Gastrocnemius medialis (tissue), 4 donors: ENCODE data around the gene DKK2. TPM values are rescaled to one million over a fixed set of nuclear protein-coding genes. Genes with fewer than 3 reads are reported as not detected.

ENCODE experiments used
- ATAC-seq, 2 donors: fragments of 150-250 bp; one replicate each; pipeline ENCODE4 v1.9.1; 2016
- DNase-seq, 2 donors: peaks; one replicate each; pipeline ENCODE4 v3.0.0-alpha.2; 2019
- H3K27ac ChIP-seq, 4 donors: fragments of 200-600 bp; sonication (generic); 1 replicate in 1 of 4; 2 replicates in 3 of 4; pipeline ENCODE4 v1.5.1; 2016 to 2018; ENCODE audit warnings: mild to moderate bottlenecking in 2 of 4, moderate library complexity in 1 of 4
- H3K27me3 ChIP-seq, 3 donors: fragments of 200-600 bp; sonication (generic) in 2 of 3; 1 replicate in 1 of 3; 2 replicates in 2 of 3; pipeline versions ENCODE4 v1.5.1 to v1.6.0; 2016 to 2019; ENCODE audit warnings: mild to moderate bottlenecking in 1 of 3, moderate library complexity in 1 of 3
- H3K36me3 ChIP-seq, 2 donors: fragments of 200-600 bp; sonication (generic) in 1 of 2; one replicate each; pipeline ENCODE4 v1.5.1; 2017 to 2018
- H3K4me1 ChIP-seq, 2 donors: fragments of 200-600 bp; sonication (generic) in 1 of 2; one replicate each; pipeline ENCODE4 v1.5.1; 2016 to 2017; ENCODE audit warnings: mild to moderate bottlenecking in 2 of 2
- H3K4me3 ChIP-seq, 4 donors: fragments of 200-600 bp; sonication (generic) in 3 of 4; 1 replicate in 1 of 4; 2 replicates in 3 of 4; pipeline ENCODE4 v1.5.1; 2016 to 2019; ENCODE audit warnings: mild to moderate bottlenecking in 2 of 4
- H3K9me3 ChIP-seq, 3 donors: fragments of 200-600 bp; sonication (generic) in 2 of 3; 1 replicate in 1 of 3; 2 replicates in 2 of 3; pipeline ENCODE4 v1.5.1; 2016 to 2019
- POLR2A ChIP-seq, 2 donors: fragments of 450-650 bp; IDR thresholded peaks; one replicate each; pipeline ENCODE4 v1.6.1; 2017; ENCODE audit warnings: antibody characterized with exemption in 2 of 2, mild to moderate bottlenecking in 2 of 2, moderate library complexity in 2 of 2
- in situ Hi-C, 4 donors: fragments of 200-750 bp; cut with MboI; loops; one replicate each; pipeline versions ENCODE4 v1.15.0 to v1.8.0; 2017; ENCODE audit warnings: low sequenced_read_pairs in 4 of 4
- intact Hi-C: fragments of 100-400 bp; cut with DNase I; formaldehyde crosslinking; loops from one replicate; pipeline ENCODE4 v1.15.1; 2023; ENCODE audit warnings: low total_unique reads
- total RNA-seq, 4 donors: library from RNA; depleted of rRNA; stranded (reverse); fragments of >200 nt; gene quantifications; one replicate each; pipeline versions ENCODE4 v1.1.0 to v1.2.3, GENCODE V29; 2016
- TF ChIP-seq, protein P1 (sequence below), 5 experiments: fragments of 450-650 bp in 3 of 5; fragments of 200-600 bp in 2 of 5; sonication (generic) in 2 of 5; IDR thresholded peaks in 4 of 5; conservative IDR thresholded peaks in 1 of 5; 1 replicate in 4 of 5; 2 replicates in 1 of 5; pipeline ENCODE4 v1.5.1; 2016 to 2019; ENCODE audit warnings: antibody characterized with exemption in 5 of 5, mild to moderate bottlenecking in 3 of 5, moderate library complexity in 3 of 5

The DKK2 gene
- total RNA-seq, 4 donors from 2014 or later = 0.52 to 1.2 (median 0.64) TPM; not detected in 1

DNA sequence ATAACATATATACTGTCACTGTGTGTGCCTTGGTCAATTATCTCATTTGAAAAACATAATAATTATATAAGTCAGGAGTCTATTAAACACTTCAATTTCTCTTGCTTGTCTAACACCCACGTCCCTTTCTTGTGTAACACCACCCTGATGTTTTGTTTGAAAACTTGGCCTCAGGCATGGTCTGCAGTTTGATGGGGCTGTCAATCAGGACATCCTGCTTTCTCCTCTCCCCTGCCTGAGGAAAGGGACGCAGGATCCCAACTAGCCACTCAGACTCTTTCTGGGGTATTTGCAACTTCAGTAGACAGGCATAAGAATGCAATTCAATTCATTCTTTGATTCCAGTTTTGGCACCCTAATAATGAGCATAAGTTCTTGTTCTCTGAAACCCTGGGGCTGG lies 48.8 kb downstream of the DKK2 start:
- Histone ChIP-seq H3K36me3 (no peaks in the 10 kb centered on the region), H3K4me1 (no peaks in the 10 kb centered on the region), H3K9me3 (no peaks in the 10 kb centered on the region), H3K27ac (no peak overlapping the region), H3K4me3 (no peak overlapping the region), H3K27me3 (no peaks in the 10 kb centered on the region)
- DNase-seq = no peak
- ATAC-seq = no peak
- TF ChIP-seq, protein P1, sequence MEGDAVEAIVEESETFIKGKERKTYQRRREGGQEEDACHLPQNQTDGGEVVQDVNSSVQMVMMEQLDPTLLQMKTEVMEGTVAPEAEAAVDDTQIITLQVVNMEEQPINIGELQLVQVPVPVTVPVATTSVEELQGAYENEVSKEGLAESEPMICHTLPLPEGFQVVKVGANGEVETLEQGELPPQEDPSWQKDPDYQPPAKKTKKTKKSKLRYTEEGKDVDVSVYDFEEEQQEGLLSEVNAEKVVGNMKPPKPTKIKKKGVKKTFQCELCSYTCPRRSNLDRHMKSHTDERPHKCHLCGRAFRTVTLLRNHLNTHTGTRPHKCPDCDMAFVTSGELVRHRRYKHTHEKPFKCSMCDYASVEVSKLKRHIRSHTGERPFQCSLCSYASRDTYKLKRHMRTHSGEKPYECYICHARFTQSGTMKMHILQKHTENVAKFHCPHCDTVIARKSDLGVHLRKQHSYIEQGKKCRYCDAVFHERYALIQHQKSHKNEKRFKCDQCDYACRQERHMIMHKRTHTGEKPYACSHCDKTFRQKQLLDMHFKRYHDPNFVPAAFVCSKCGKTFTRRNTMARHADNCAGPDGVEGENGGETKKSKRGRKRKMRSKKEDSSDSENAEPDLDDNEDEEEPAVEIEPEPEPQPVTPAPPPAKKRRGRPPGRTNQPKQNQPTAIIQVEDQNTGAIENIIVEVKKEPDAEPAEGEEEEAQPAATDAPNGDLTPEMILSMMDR (IDR thresholded peaks at IDR 0.05 in 4 of 5, conservative IDR thresholded peaks at IDR 0.05 in 1 of 5) = no peak
- TF ChIP-seq POLR2A (IDR thresholded peaks at IDR 0.05) = no peak
- intact Hi-C loops (no loop called here), in situ Hi-C loops (no loop called here)

DNA sequence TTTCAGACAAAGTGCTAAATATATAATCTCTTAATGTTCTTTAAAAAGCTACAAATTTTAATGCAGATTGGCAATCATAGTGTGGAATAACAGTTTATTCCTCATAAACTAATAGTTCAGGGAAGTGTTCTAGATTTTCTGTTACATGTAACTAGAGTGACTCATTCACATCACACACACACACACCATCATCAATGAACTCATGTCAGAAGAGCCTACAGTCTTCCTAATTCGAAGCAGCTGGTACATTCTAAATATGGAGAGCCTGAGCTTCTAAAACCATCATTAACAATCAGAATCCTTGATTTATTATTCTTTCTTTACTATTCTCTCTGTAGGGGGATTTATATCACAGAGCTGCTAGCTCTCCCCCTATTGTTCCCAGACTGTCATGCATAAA lies 49.6 kb downstream of the DKK2 start:
- in situ Hi-C loops (no loop called here), intact Hi-C loops (no loop called here)
- Histone ChIP-seq H3K4me3 (no peak overlapping the region), H3K27ac (no peak overlapping the region), H3K4me1 (no peaks in the 10 kb centered on the region), H3K36me3 (no peaks in the 10 kb centered on the region), H3K9me3 (no peaks in the 10 kb centered on the region), H3K27me3 (no peaks in the 10 kb centered on the region)
- TF ChIP-seq POLR2A (IDR thresholded peaks at IDR 0.05) = no peak
- TF ChIP-seq, protein P1 (IDR thresholded peaks at IDR 0.05 in 4 of 5, conservative IDR thresholded peaks at IDR 0.05 in 1 of 5) = no peak
- ATAC-seq (no peak), DNase-seq (no peak)

GRCh38 chr4:106985830-106986229 lies 50.3 kb downstream of the DKK2 start:
- no peak for TF ChIP-seq POLR2A (IDR thresholded peaks at IDR 0.05)
- TF ChIP-seq, protein P1 (IDR thresholded peaks at IDR 0.05 in 4 of 5, conservative IDR thresholded peaks at IDR 0.05 in 1 of 5) = no peak
- Histone ChIP-seq H3K4me1 (no peaks in the 10 kb centered on the region), H3K36me3 (no peaks in the 10 kb centered on the region), H3K27me3 (no peaks in the 10 kb centered on the region), H3K4me3 (no peak overlapping the region), H3K27ac (no peak overlapping the region), H3K9me3 (no peaks in the 10 kb centered on the region)
- in situ Hi-C loops = no loop called here
- no peak for ATAC-seq
- intact Hi-C loops = no loop called here
- no peak for DNase-seq

GRCh38 chr4:106982711-106983211 lies 53.4 kb downstream of the DKK2 start:
- intact Hi-C loops (no loop called here), in situ Hi-C loops (no loop called here)
- Histone ChIP-seq H3K4me1 (no peaks in the 10 kb centered on the region), H3K36me3 (no peaks in the 10 kb centered on the region), H3K9me3 (no peaks in the 10 kb centered on the region), H3K27ac (no peak overlapping the region), H3K27me3 (no peaks in the 10 kb centered on the region), H3K4me3 (no peak overlapping the region)
- TF ChIP-seq, protein P1 (IDR thresholded peaks at IDR 0.05 in 4 of 5, conservative IDR thresholded peaks at IDR 0.05 in 1 of 5) = no peak
- no peak for TF ChIP-seq POLR2A (IDR thresholded peaks at IDR 0.05)
- ATAC-seq (no peak), DNase-seq (no peak)

- in situ Hi-C loops = no loop called here
These were observed 54.7 kb downstream of the DKK2 start for GRCh38 chr4:106981431-106981830.

More at GRCh38 chr4:106981431-106981830, 54.7 kb downstream of the DKK2 start:
- DNase-seq (no peak), ATAC-seq (no peak)
- no peaks in the 10 kb centered on the region for H3K27me3 ChIP-seq
- H3K4me3 ChIP-seq = no peak overlapping the region
- no peaks in the 10 kb centered on the region for H3K36me3 ChIP-seq
- TF ChIP-seq, protein P1 (IDR thresholded peaks at IDR 0.05 in 4 of 5, conservative IDR thresholded peaks at IDR 0.05 in 1 of 5) = no peak
- no peak for TF ChIP-seq POLR2A (IDR thresholded peaks at IDR 0.05)
- no peaks in the 10 kb centered on the region for H3K4me1 ChIP-seq
- H3K9me3 ChIP-seq = no peaks in the 10 kb centered on the region
- intact Hi-C loops = no loop called here
- H3K27ac ChIP-seq = no peak overlapping the region
